Fibroblast of pulmonary artery (primary cell): ENCODE results near the gene MACROD2.
A peak's percentile ranks its signal among the peaks of the same experiment; 100 is the strongest.

Experiments
- DNase-seq: peaks from one replicate; pipeline ENCODE4 v3.0.0-alpha.2; 2010; ENCODE audit warnings: low read depth
- H3K4me3 ChIP-seq: replicated peaks from 2 replicates; pipeline ENCODE4 v1.5.1; 2011; ENCODE audit warnings: low read depth, mild to moderate bottlenecking, control low read depth, low read length, moderate library complexity
- TF ChIP-seq, protein P1 (sequence below): IDR thresholded peaks from 2 replicates; pipeline ENCODE4 v1.5.1; 2011; ENCODE audit warnings: mild to moderate bottlenecking, control low read depth, low read length, inconsistent platforms; ENCODE audit errors: missing control alignments

Gene MACROD2

GRCh38 chr20:14706555-14706954 is 711.2 kb downstream of the MACROD2 start:
- no peak for DNase-seq
- TF ChIP-seq, protein P1, sequence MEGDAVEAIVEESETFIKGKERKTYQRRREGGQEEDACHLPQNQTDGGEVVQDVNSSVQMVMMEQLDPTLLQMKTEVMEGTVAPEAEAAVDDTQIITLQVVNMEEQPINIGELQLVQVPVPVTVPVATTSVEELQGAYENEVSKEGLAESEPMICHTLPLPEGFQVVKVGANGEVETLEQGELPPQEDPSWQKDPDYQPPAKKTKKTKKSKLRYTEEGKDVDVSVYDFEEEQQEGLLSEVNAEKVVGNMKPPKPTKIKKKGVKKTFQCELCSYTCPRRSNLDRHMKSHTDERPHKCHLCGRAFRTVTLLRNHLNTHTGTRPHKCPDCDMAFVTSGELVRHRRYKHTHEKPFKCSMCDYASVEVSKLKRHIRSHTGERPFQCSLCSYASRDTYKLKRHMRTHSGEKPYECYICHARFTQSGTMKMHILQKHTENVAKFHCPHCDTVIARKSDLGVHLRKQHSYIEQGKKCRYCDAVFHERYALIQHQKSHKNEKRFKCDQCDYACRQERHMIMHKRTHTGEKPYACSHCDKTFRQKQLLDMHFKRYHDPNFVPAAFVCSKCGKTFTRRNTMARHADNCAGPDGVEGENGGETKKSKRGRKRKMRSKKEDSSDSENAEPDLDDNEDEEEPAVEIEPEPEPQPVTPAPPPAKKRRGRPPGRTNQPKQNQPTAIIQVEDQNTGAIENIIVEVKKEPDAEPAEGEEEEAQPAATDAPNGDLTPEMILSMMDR, result no peak
- no peak overlapping the region for H3K4me3 ChIP-seq

DNA sequence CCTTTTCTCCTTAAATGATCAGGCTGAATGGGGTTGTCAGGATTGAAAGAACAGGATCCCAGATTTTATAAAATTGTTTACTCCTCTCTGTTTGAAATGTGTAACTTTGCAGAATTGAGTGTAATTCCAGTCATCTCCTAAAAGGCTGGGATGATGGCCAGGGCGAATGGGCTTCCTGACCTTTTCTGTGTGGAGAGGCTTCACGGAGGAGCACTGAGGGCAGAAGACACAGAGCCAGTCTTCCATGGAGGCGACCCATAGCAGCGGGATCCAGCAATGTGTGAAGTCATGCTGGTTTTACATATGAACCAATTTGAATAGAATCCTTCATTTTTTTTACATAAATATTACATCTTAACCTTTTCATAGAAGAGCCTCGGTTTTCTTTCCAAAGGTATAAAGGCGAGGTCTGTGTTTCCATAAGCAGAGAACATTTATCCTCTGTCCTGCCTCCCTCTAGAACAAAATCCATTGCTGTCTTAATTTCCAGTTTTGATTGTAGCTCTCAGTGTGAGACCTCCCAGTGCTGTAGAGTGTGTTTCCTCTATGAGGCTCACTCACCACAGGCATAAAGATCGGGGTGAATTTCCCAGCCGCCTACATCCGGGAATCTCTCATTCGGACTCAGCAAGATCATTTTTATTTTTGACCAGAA is 711.8 kb downstream of the MACROD2 start:
- DNase-seq, result no peak
- H3K4me3 ChIP-seq, result no peak overlapping the region
- TF ChIP-seq, protein P1, result no peak

GRCh38 chr20:14707865-14708596 is 712.7 kb downstream of the MACROD2 start:
- no peak overlapping the region for H3K4me3 ChIP-seq
- DNase-seq, result no peak
- TF ChIP-seq, protein P1, result no peak

- TF ChIP-seq, protein P1, result no peak
- DNase-seq, result no peak
- H3K4me3 ChIP-seq, result no peak overlapping the region
Measured at GRCh38 chr20:14709439-14709838, 714.1 kb downstream of the MACROD2 start.

DNA sequence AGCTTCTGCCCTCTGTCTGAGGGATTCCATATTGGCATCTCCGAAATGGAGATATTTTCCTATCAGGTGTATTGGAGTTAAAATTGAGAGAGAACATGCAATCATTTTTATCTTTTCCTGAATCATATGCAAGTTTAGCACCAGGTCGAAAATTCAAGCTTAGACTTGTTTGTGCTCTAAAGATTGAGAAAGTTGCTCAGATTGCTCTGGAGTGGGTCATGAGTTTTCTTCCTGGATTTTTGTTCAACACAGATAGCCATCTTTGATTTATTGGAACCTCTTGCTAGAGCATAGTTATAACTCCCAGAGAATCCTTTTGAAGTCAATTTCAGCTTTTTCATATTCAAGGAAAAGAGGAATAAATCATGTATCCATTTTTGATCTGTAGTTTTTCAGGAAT is 715.6 kb downstream of the MACROD2 start:
- no peak for DNase-seq
- TF ChIP-seq, protein P1, result no peak
- no peak overlapping the region for H3K4me3 ChIP-seq

GRCh38 chr20:14711652-14712051 is 716.3 kb downstream of the MACROD2 start:
- peak; percentile 24 for DNase-seq
- no peak overlapping the region for H3K4me3 ChIP-seq
- TF ChIP-seq, protein P1, result no peak
